MM.1S (cell line): ENCODE results near the gene RHBDL1.

ENCODE experiments used
- DNase-seq: peaks from one replicate; pipeline ENCODE4 v3.0.0-alpha.2; 2015
- H2AFZ ChIP-seq: fragments of 300-600 bp; sonication (generic); 2 replicates; pipeline ENCODE4 v1.6.0; 2016; ENCODE audit warnings: antibody characterized with exemption, low read length
- H3F3A ChIP-seq: fragments of 300-600 bp; sonication (generic); 2 replicates; pipeline ENCODE4 v1.6.1; 2016; ENCODE audit warnings: mild to moderate bottlenecking, antibody characterized with exemption, low read length, moderate library complexity, mixed read lengths; ENCODE audit not compliant: insufficient read depth
- H3K27ac ChIP-seq: fragments of 300-600 bp; sonication (generic); 2 replicates; pipeline ENCODE4 v1.5.1; 2016; ENCODE audit warnings: mild to moderate bottlenecking, low read length
- H3K27me3 ChIP-seq: fragments of 300-600 bp; sonication (generic); replicated peaks from 2 replicates; pipeline ENCODE4 v1.6.0; 2016; ENCODE audit warnings: low read length; ENCODE audit not compliant: insufficient read depth
- H3K36me3 ChIP-seq: fragments of 300-600 bp; sonication (generic); replicated peaks from 2 replicates; pipeline ENCODE4 v1.6.1; 2016; ENCODE audit warnings: mild to moderate bottlenecking, low read length, mixed read lengths; ENCODE audit not compliant: insufficient read depth
- H3K4me1 ChIP-seq: fragments of 300-600 bp; sonication (generic); 2 replicates; pipeline ENCODE4 v1.6.1; 2016; ENCODE audit warnings: low read length, mixed read lengths
- H3K4me2 ChIP-seq: fragments of 300-600 bp; sonication (generic); 2 replicates; pipeline ENCODE4 v1.6.0; 2016; ENCODE audit warnings: low read depth, low read length
- H3K4me3 ChIP-seq: fragments of 300-600 bp; sonication (generic); 2 replicates; pipeline ENCODE4 v1.5.1; 2016; ENCODE audit warnings: low read length, mixed read lengths
- H3K79me2 ChIP-seq: fragments of 300-600 bp; sonication (generic); 2 replicates; pipeline ENCODE4 v1.6.1; 2016; ENCODE audit warnings: mixed run types, low read length, mixed read lengths
- H3K9ac ChIP-seq: fragments of 300-600 bp; sonication (generic); 2 replicates; pipeline ENCODE4 v1.6.1; 2016; ENCODE audit warnings: low read length, mixed read lengths
- H3K9me2 ChIP-seq: fragments of 300-600 bp; sonication (generic); replicated peaks from 2 replicates; pipeline ENCODE4 v1.6.1; 2016; ENCODE audit warnings: mild to moderate bottlenecking, low read length, mixed read lengths; ENCODE audit not compliant: insufficient read depth
- H3K9me3 ChIP-seq: fragments of 300-600 bp; sonication (generic); replicated peaks from 2 replicates; pipeline ENCODE4 v1.6.1; 2016; ENCODE audit warnings: mild to moderate bottlenecking, low read length, mixed read lengths; ENCODE audit not compliant: insufficient read depth
- H4K20me1 ChIP-seq: fragments of 300-600 bp; sonication (generic); 2 replicates; pipeline ENCODE4 v1.6.1; 2016; ENCODE audit warnings: mild to moderate bottlenecking, low read length, moderate library complexity, mixed read lengths; ENCODE audit not compliant: insufficient read depth
- EZH2 ChIP-seq: fragments of 300-600 bp; sonication (generic); optimal IDR thresholded peaks from 2 replicates; pipeline ENCODE3; 2017; ENCODE audit warnings: low read depth, mild to moderate bottlenecking, antibody characterized with exemption, low read length, mixed read lengths
- EZH2phosphoT487 ChIP-seq: fragments of 300-600 bp; sonication (generic); IDR thresholded peaks from 2 replicates; pipeline ENCODE4 v1.6.1; 2018; ENCODE audit warnings: antibody characterized with exemption, low read length
- TF ChIP-seq, protein P1 (sequence below): fragments of 300-600 bp; sonication (generic); IDR thresholded peaks from 2 replicates; pipeline ENCODE4 v1.5.1; 2016; ENCODE audit warnings: antibody characterized with exemption, low read length, mixed read lengths

The RHBDL1 gene

GRCh38 chr16:724188-725040, 48.9 kb downstream of the RHBDL1 start:
- Histone ChIP-seq H3K4me3 (no peak overlapping the region), H3K9ac (no peak overlapping the region), H4K20me1 (no peaks in the 10 kb centered on the region), H3K4me2 (no peak overlapping the region), H2AFZ (no peak overlapping the region), H3K9me2 (no peaks in the 10 kb centered on the region), H3K4me1 (peaks cover 9% of the 10 kb centered on the region), H3K9me3 (no peaks in the 10 kb centered on the region), H3F3A (peaks cover 23% of the 10 kb centered on the region; the same call in 1 of the 2 replicates), H3K79me2 (peaks cover 9% of the 10 kb centered on the region; the same call in 1 of the 2 replicates), H3K27ac (no peak overlapping the region), H3K36me3 (no peaks in the 10 kb centered on the region), H3K27me3 (no peaks in the 10 kb centered on the region)
- TF ChIP-seq EZH2 = no peak
- TF ChIP-seq EZH2phosphoT487 = no peak
- TF ChIP-seq, protein P1, sequence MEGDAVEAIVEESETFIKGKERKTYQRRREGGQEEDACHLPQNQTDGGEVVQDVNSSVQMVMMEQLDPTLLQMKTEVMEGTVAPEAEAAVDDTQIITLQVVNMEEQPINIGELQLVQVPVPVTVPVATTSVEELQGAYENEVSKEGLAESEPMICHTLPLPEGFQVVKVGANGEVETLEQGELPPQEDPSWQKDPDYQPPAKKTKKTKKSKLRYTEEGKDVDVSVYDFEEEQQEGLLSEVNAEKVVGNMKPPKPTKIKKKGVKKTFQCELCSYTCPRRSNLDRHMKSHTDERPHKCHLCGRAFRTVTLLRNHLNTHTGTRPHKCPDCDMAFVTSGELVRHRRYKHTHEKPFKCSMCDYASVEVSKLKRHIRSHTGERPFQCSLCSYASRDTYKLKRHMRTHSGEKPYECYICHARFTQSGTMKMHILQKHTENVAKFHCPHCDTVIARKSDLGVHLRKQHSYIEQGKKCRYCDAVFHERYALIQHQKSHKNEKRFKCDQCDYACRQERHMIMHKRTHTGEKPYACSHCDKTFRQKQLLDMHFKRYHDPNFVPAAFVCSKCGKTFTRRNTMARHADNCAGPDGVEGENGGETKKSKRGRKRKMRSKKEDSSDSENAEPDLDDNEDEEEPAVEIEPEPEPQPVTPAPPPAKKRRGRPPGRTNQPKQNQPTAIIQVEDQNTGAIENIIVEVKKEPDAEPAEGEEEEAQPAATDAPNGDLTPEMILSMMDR = no peak
- no peak for DNase-seq

GRCh38 chr16:725041-725376, 49.5 kb downstream of the RHBDL1 start:
- H3K4me2 ChIP-seq = no peak overlapping the region
- peaks cover 20% of the 10 kb centered on the region; the same call in 1 of the 2 replicates for H3F3A ChIP-seq
- H3K9me3 ChIP-seq = no peaks in the 10 kb centered on the region
- peaks cover 9% of the 10 kb centered on the region; the same call in 1 of the 2 replicates for H3K79me2 ChIP-seq
- H2AFZ ChIP-seq = no peak overlapping the region
- H4K20me1 ChIP-seq = no peaks in the 10 kb centered on the region
- TF ChIP-seq EZH2phosphoT487 = no peak
- no peak for TF ChIP-seq EZH2
- TF ChIP-seq, protein P1 = no peak
- no peaks in the 10 kb centered on the region for H3K36me3 ChIP-seq
- H3K4me1 ChIP-seq = peaks cover 6% of the 10 kb centered on the region
- H3K27me3 ChIP-seq = no peaks in the 10 kb centered on the region
- no peaks in the 10 kb centered on the region for H3K9me2 ChIP-seq
- no peak overlapping the region for H3K27ac ChIP-seq
- no peak overlapping the region for H3K9ac ChIP-seq
- DNase-seq = no peak
- H3K4me3 ChIP-seq = no peak overlapping the region

DNA sequence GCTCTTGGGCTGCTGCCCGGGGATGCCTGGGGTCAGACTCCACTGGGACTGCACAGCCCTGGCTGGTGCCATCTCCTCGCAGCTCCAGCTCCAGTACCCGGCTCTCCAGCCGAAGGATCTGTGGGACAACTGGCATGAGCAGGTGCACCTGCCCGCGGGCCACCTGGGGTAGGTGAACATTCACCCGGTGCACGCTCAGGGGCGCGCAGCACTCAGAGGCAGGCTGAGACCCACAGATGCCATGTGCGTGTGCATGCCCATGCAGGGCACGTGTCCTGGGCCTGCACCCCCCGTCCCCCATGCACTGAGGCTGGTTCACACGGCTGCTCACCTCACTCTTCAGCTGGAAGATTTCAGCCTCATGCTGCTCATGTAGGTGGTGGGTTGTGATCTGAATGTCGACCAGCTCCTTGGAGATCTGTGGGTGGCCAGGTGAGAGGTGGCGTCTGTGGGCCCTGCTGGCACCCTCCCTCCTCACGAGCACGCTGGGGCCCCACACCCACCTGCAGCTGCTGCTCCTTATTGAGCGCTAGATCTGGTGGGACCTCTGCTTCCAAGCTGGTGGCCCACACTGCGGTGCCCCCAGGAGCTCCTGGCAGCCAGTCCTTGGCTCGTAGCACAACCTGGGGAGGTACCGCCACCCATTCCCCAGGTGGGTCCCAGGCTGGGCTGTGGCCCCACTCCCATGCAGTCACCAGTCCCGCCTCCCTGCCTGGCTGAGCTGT, 50.2 kb downstream of the RHBDL1 start:
- Histone ChIP-seq H3K9ac (no peak overlapping the region), H4K20me1 (no peaks in the 10 kb centered on the region), H3K9me2 (no peaks in the 10 kb centered on the region), H3K36me3 (no peaks in the 10 kb centered on the region), H3K9me3 (no peaks in the 10 kb centered on the region), H3K4me3 (no peak overlapping the region), H3K4me2 (peak overlapping the region; percentile 96; the same call in 1 of the 2 replicates), H3F3A (peaks cover 16% of the 10 kb centered on the region; the same call in 1 of the 2 replicates), H3K27me3 (no peaks in the 10 kb centered on the region), H3K79me2 (peaks cover 9% of the 10 kb centered on the region; the same call in 1 of the 2 replicates), H3K4me1 (peaks cover 5% of the 10 kb centered on the region), H2AFZ (no peak overlapping the region), H3K27ac (no peak overlapping the region)
- DNase-seq = no peak
- TF ChIP-seq EZH2phosphoT487 = no peak
- TF ChIP-seq, protein P1 = no peak
- TF ChIP-seq EZH2 = no peak
